GM19372 (cell line): ENCODE measurements around the gene PRR9.

ENCODE experiments used
- ATAC-seq: cut with Tn5 transposase; IDR thresholded peaks from one replicate; pipeline ENCODE4 v1.9.1; 2021; ENCODE audit warnings: mild to moderate bottlenecking, low read depth, moderate library complexity; ENCODE audit not compliant: unreplicated experiment

Gene PRR9

DNA sequence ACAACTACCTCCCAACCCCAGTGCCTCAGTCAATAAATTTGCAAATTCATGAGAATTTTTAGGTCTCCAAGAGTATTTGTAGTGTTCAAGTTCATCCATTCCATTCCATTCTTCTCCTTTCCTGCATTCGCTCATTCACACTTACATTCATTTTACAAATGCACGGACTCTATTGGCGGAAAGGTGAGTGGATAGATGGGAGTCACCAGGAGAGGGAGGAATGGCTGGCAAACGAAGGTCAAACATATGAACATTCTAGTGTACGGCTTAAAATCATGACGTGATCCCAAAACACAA, 44.6 kb downstream of the PRR9 start:
- no peak for ATAC-seq

DNA sequence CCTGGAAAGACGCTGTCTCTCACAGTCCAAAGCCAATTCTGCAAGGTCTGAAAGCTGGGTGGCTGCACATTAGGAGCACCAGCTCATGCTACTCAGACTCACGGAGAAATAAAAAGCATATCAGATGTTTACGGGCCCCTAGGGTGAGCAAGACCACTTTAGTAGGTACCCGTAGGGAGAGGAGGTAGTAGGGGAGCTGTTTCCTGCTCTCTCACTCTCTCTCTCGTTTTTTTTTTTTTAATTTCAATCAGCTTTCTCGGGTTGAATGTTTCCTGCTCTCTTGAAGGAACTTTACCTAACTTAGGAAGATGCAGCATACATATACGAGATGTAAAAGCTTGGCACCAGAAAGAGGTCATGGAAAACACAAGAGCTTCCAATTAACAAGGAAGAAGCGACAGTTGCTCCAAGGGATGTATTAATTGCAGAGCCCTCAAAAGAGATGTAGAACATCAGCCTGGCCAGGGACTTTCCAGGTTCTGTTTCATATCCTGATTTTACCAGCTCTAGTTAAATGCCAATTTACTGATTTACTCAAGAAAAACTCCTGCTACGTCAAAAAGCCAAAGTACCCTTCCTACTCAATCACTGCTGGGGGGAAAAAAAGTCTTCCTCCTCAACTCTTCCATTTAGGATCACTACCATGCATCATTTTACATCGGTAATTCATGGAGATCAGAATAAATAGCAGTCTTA, 45.2 kb downstream of the PRR9 start:
- ATAC-seq = no peak

DNA sequence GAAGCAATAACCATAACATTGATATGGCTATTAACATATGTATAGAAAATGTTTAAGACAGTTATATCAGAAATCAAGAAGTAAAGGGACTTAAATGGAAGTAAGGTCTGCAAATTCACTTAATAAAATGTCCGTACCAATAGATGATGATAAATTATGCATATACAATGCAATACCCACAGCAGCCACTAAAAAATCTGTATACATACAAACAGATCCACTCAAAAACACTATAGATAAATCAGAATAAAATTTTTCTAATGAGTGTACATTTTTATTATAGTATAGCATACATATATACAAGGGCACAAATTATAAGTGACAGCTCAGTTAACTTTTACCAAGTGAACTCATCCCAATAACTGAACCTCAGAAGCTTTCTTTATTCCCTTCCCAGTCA, 48.1 kb downstream of the PRR9 start:
- ATAC-seq = no peak
